Mammary epithelial cell (primary cell): ENCODE data around the gene ENO3.

Experiments
- EZH2 ChIP-seq: IDR thresholded peaks from 2 replicates; pipeline ENCODE4 v1.6.1; 2012; ENCODE audit warnings: low read length, inconsistent platforms, borderline replicate concordance
- TF ChIP-seq, protein P1 (sequence below), 2 donors: IDR thresholded peaks in 1 of 2; conservative IDR thresholded peaks in 1 of 2; 2 replicates each; pipeline ENCODE4 v1.5.1; 2011 to 2012; ENCODE audit warnings: inconsistent platforms in 2 of 2, low read length in 2 of 2, mild to moderate bottlenecking in 2 of 2, control low read depth in 1 of 2, low read depth in 1 of 2; ENCODE audit not compliant: insufficient read depth in 1 of 2; ENCODE audit errors: extremely low read depth in 1 of 2

DNA sequence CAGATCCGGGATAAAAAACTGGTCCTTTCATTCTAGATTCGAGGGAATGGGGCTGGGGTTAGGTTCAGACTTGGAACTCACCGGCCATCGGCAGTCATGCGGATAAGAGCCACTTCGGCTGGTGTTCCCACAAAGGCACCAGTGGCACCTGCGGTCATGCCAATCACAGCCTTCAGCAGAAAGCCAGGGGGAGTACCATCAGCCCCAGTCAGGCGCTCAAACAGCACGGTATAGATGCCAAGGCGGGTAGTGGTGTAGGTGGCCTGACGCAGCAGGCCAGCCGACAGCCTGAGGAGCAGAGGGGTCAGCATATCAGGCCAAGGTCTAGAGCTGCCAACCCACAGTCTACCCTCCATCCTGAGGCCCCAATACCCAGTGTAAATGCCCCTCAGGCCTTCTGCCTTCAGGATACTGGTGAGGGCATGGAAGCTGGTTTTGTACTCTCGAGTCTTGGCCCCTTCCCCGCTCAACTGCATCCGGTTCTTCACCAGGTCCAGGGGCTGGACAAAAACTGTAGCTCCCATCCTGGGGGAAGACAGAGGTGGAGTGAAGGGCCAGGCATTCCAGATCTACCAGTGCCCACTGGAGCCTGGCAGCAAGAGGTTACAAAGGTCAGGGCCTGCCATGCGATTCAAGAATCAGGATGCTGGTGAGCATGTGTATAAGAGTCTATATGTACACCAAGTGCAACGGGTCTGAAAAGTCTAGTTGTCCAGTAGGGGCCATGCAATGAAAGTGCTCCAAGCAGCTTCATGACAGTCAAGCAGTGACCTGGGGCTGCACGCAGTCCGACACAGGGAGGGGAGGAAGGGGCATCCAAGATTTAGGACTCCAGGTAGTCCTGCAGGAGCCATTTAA is 12.0 kb upstream of the ENO3 start:
- TF ChIP-seq, protein P1, sequence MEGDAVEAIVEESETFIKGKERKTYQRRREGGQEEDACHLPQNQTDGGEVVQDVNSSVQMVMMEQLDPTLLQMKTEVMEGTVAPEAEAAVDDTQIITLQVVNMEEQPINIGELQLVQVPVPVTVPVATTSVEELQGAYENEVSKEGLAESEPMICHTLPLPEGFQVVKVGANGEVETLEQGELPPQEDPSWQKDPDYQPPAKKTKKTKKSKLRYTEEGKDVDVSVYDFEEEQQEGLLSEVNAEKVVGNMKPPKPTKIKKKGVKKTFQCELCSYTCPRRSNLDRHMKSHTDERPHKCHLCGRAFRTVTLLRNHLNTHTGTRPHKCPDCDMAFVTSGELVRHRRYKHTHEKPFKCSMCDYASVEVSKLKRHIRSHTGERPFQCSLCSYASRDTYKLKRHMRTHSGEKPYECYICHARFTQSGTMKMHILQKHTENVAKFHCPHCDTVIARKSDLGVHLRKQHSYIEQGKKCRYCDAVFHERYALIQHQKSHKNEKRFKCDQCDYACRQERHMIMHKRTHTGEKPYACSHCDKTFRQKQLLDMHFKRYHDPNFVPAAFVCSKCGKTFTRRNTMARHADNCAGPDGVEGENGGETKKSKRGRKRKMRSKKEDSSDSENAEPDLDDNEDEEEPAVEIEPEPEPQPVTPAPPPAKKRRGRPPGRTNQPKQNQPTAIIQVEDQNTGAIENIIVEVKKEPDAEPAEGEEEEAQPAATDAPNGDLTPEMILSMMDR (conservative IDR thresholded peaks at IDR 0.05 in 1 of 2, IDR thresholded peaks at IDR 0.05 in 1 of 2; ENCODE audit: extremely low read depth in 1 of 2, insufficient read depth in 1 of 2, low read depth in 1 of 2, low read length in 2 of 2) = peak in 1 of 2 donors; percentile 2
- TF ChIP-seq EZH2 = no peak
